HepG2 (cell line): ENCODE data around the gene RBM18. TPM values are rescaled to one million over a fixed set of nuclear protein-coding genes. Genes with fewer than 3 reads are reported as not detected.

Experiments
- ADNP ChIP-seq: sonication (generic); formaldehyde crosslinking; IDR thresholded peaks from 2 replicates; pipeline ENCODE4 v1.4.0; 2020; ENCODE audit warnings: missing genetic modification reagents
- DNMT1 ChIP-seq: sonication (generic); formaldehyde crosslinking; IDR thresholded peaks from 2 replicates; pipeline ENCODE4 v1.5.1; 2020; ENCODE audit warnings: mild to moderate bottlenecking, missing genetic modification reagents
- ELF3 ChIP-seq: IDR thresholded peaks from 2 replicates; pipeline ENCODE4 v1.6.1; 2016; ENCODE audit warnings: missing genetic modification reagents, missing compliant biosample characterization
- HDAC1 ChIP-seq: sonication (generic); formaldehyde crosslinking; IDR thresholded peaks from 2 replicates; pipeline ENCODE4 v1.5.1; 2020; ENCODE audit warnings: mild to moderate bottlenecking, missing genetic modification reagents
- JUN ChIP-seq: sonication (generic); formaldehyde crosslinking; IDR thresholded peaks from 2 replicates; pipeline ENCODE4 v1.4.0; 2020; ENCODE audit warnings: mild to moderate bottlenecking, missing genetic modification reagents
- MYC ChIP-seq: sonication (generic); formaldehyde crosslinking; IDR thresholded peaks from 2 replicates; pipeline ENCODE4 v1.9.0; 2021; ENCODE audit warnings: missing genetic modification reagents, borderline replicate concordance
- MYPOP ChIP-seq: sonication (generic); formaldehyde crosslinking; IDR thresholded peaks from 2 replicates; pipeline ENCODE4 v1.8.1; 2023; ENCODE audit warnings: mild to moderate bottlenecking, moderate library complexity, missing genetic modification reagents
- NR2F2 ChIP-seq: IDR thresholded peaks from 2 replicates; pipeline ENCODE4 v1.6.1; 2012; ENCODE audit warnings: low read depth, inconsistent platforms, borderline replicate concordance
- NR3C1 ChIP-seq: sonication (generic); formaldehyde crosslinking; IDR thresholded peaks from 2 replicates; pipeline ENCODE4 v1.4.0; 2020; ENCODE audit warnings: missing genetic modification reagents
- POGK ChIP-seq: sonication (generic); formaldehyde crosslinking; conservative IDR thresholded peaks from 2 replicates; pipeline ENCODE4 v1.8.0; 2022; ENCODE audit warnings: mild to moderate bottlenecking, moderate library complexity, missing genetic modification reagents
- RAD51 ChIP-seq: fragments of 450-650 bp; IDR thresholded peaks from 2 replicates; pipeline ENCODE4 v1.6.1; 2016; ENCODE audit warnings: borderline replicate concordance
- REPIN1 ChIP-seq: sonication (generic); formaldehyde crosslinking; IDR thresholded peaks from 2 replicates; pipeline ENCODE4 v1.8.0; 2022; ENCODE audit warnings: missing genetic modification reagents, low read depth, mild to moderate bottlenecking, borderline replicate concordance
- SAP130 ChIP-seq: IDR thresholded peaks from 2 replicates; pipeline ENCODE4 v1.6.1; 2016; ENCODE audit warnings: low read depth
- SKIL ChIP-seq: sonication (generic); formaldehyde crosslinking; IDR thresholded peaks from 2 replicates; pipeline ENCODE4 v1.8.0; 2022; ENCODE audit warnings: missing genetic modification reagents, mild to moderate bottlenecking, moderate library complexity, borderline replicate concordance
- U2AF2 ChIP-seq: fragments of 200-400 bp; formaldehyde crosslinking; IDR thresholded peaks from 2 replicates; pipeline ENCODE4 v1.6.1; 2017; ENCODE audit warnings: low read depth, mild to moderate bottlenecking, low read length
- ZBTB1 ChIP-seq: sonication (generic); formaldehyde crosslinking; IDR thresholded peaks from 2 replicates; pipeline ENCODE4 v1.4.0; 2020; ENCODE audit warnings: missing genetic modification reagents, borderline replicate concordance
- ZFAT ChIP-seq: sonication (generic); formaldehyde crosslinking; conservative IDR thresholded peaks from 2 replicates; pipeline ENCODE4 v1.8.1; 2023; ENCODE audit warnings: missing genetic modification reagents, inconsistent platforms
- ZNF20 ChIP-seq: sonication (generic); formaldehyde crosslinking; IDR thresholded peaks from 2 replicates; pipeline ENCODE4 v1.4.0; 2020; ENCODE audit warnings: mild to moderate bottlenecking, moderate library complexity, missing genetic modification reagents
- ZNF276 ChIP-seq: sonication (generic); formaldehyde crosslinking; IDR thresholded peaks from 2 replicates; pipeline ENCODE4 v1.4.0; 2020; ENCODE audit warnings: mild to moderate bottlenecking, low read depth, missing genetic modification reagents
- ZNF446 ChIP-seq: sonication (generic); formaldehyde crosslinking; IDR thresholded peaks from 2 replicates; pipeline ENCODE4 v1.5.0; 2020; ENCODE audit warnings: mild to moderate bottlenecking, missing genetic modification reagents
- ZNF468 ChIP-seq: sonication (generic); formaldehyde crosslinking; IDR thresholded peaks from 2 replicates; pipeline ENCODE4 v1.8.0; 2022; ENCODE audit warnings: mild to moderate bottlenecking, moderate library complexity, missing genetic modification reagents
- ZNF562 ChIP-seq: sonication (generic); formaldehyde crosslinking; IDR thresholded peaks from 2 replicates; pipeline ENCODE4 v1.8.0; 2022; ENCODE audit warnings: missing genetic modification reagents, borderline replicate concordance
- ZNF773 ChIP-seq: sonication (generic); formaldehyde crosslinking; IDR thresholded peaks from 2 replicates; pipeline ENCODE4 v1.4.0; 2020; ENCODE audit warnings: missing genetic modification reagents, borderline replicate concordance
- ZNF788 ChIP-seq: sonication (generic); formaldehyde crosslinking; IDR thresholded peaks from 2 replicates; pipeline ENCODE4 v1.5.0; 2020; ENCODE audit warnings: mild to moderate bottlenecking, missing genetic modification reagents, borderline replicate concordance
- polyA plus RNA-seq, 8 experiments: library from polyadenylated mRNA; depleted of rRNA in 3 of 8; stranded (reverse) in 7 of 8; unstranded in 1 of 8; fragments of >200 nt; fragmentation: Illumina TruSeq in 4 of 8; extraction: Trizol in 4 of 8; gene quantifications; 2 replicates each; pipeline versions ENCODE4 v1.2.1 to v1.2.3, GENCODE V29; 2011 to 2016; ENCODE audit warnings: low read depth in 4 of 8, missing spikeins in 1 of 8, mixed read lengths in 1 of 8; ENCODE audit not compliant: insufficient read depth in 1 of 8
- total RNA-seq, 5 experiments: library from RNA; depleted of rRNA; stranded (reverse); fragments of >200 nt; fragmentation: Illumina TruSeq; extraction: Trizol; gene quantifications; 2 replicates each; pipeline ENCODE4 v1.2.3, GENCODE V29; 2016; ENCODE audit warnings: low read depth in 1 of 5

RBM18 gene
- total and polyA plus RNA-seq, 2 of the 13 experiments (the other 11 are each of a cell fraction or from before 2014, with no cell fraction given), result 12.6 to 16.6 TPM

- TF ChIP-seq ZNF446 (CRISPR knock-in tag), result peak; percentile 98
- peak; percentile 91; the same call in 1 of the 2 replicates for TF ChIP-seq DNMT1 (CRISPR knock-in tag)
- no peak for TF ChIP-seq ZFAT
- peak; percentile 83; the same call in 1 of the 2 replicates for TF ChIP-seq ZNF20 (CRISPR knock-in tag)
- TF ChIP-seq MYPOP, result peak; percentile 71; the same call in 1 of the 2 replicates
- TF ChIP-seq ZNF773 (CRISPR knock-in tag), result peak; percentile 88
- TF ChIP-seq SAP130 (CRISPR knock-in tag), result peak; percentile 94
- TF ChIP-seq U2AF2, result no peak
- peak; percentile 82 for TF ChIP-seq JUN (CRISPR knock-in tag)
- TF ChIP-seq REPIN1 (CRISPR knock-in tag), result peak; percentile 91
- TF ChIP-seq ELF3, result peak; percentile 81
- TF ChIP-seq NR3C1, result no peak
- no peak for TF ChIP-seq ZNF468 (CRISPR knock-in tag)
- TF ChIP-seq NR2F2, result peak; percentile 64; the same call in 1 of the 2 replicates
- TF ChIP-seq RAD51, result no peak
- TF ChIP-seq ZNF562 (CRISPR knock-in tag), result no peak
- no peak for TF ChIP-seq ADNP
- TF ChIP-seq HDAC1 (CRISPR knock-in tag), result peak; percentile 94
- no peak; the same call in 1 of the 2 replicates for TF ChIP-seq ZBTB1 (CRISPR knock-in tag)
- peak; percentile 97 for TF ChIP-seq MYC (CRISPR knock-in tag)
- peak; percentile 97 for TF ChIP-seq POGK
- peak; percentile 98 for TF ChIP-seq ZNF276 (CRISPR knock-in tag)
- peak; percentile 98; the same call in 1 of the 2 replicates for TF ChIP-seq ZNF788
- peak; percentile 43; the same call in 1 of the 2 replicates for TF ChIP-seq SKIL (CRISPR knock-in tag)
Measured at GRCh38 chr9:122264360-122265148, at the start of gene RBM18, which contains the start of gene MRRF (continued).
